Parathyroid adenoma (tissue), 2 donors: ENCODE data around the gene PALM2AKAP2.

Experiments
- H2AFZ ChIP-seq: fragments of 300-600 bp; sonication (generic); one replicate; pipeline ENCODE4 v1.7.0; 2017; ENCODE audit warnings: antibody characterized with exemption, mild to moderate bottlenecking
- H3K27ac ChIP-seq: fragments of 300-600 bp; sonication (generic); one replicate; pipeline ENCODE4 v1.7.0; 2017
- H3K27me3 ChIP-seq: fragments of 300-600 bp; sonication (generic); one replicate; pipeline ENCODE4 v1.7.0; 2017; ENCODE audit warnings: low read length; ENCODE audit not compliant: control insufficient read depth, insufficient read depth
- H3K36me3 ChIP-seq: fragments of 300-600 bp; sonication (generic); one replicate; pipeline ENCODE4 v1.7.0; 2017; ENCODE audit warnings: low read length; ENCODE audit not compliant: control insufficient read depth, insufficient read depth
- H3K4me1 ChIP-seq: fragments of 300-600 bp; sonication (generic); one replicate; pipeline ENCODE4 v1.7.0; 2017; ENCODE audit warnings: control low read depth
- H3K4me2 ChIP-seq: fragments of 300-600 bp; sonication (generic); one replicate; pipeline ENCODE4 v1.7.0; 2017; ENCODE audit warnings: low read length
- H3K4me3 ChIP-seq: fragments of 300-600 bp; sonication (generic); one replicate; pipeline ENCODE4 v1.7.0; 2017; ENCODE audit warnings: low read depth, low read length
- H3K79me2 ChIP-seq: fragments of 300-600 bp; sonication (generic); one replicate; pipeline ENCODE4 v1.7.0; 2017; ENCODE audit warnings: control low read depth
- H3K9ac ChIP-seq: fragments of 300-600 bp; sonication (generic); one replicate; pipeline ENCODE4 v1.7.0; 2017; ENCODE audit warnings: mild to moderate bottlenecking
- H3K9me3 ChIP-seq: fragments of 300-600 bp; sonication (generic); one replicate; pipeline ENCODE4 v1.7.0; 2017; ENCODE audit warnings: low read length; ENCODE audit not compliant: control insufficient read depth
- CTCF ChIP-seq: fragments of 300-600 bp; sonication (generic); IDR thresholded peaks from one replicate; pipeline ENCODE4 v1.7.0; 2017; ENCODE audit warnings: antibody characterized with exemption, mild to moderate bottlenecking
- donor health status: primary hyperparathyroidism.

PALM2AKAP2 gene

GRCh38 chr9:109759589-109759988 is 20.4 kb upstream of the PALM2AKAP2 start:
- TF ChIP-seq CTCF: no peak
- H3K4me3 ChIP-seq: no peak overlapping the region
- no peaks in the 10 kb centered on the region for H3K79me2 ChIP-seq
- no peaks in the 10 kb centered on the region for H3K4me1 ChIP-seq
- no peak overlapping the region for H3K9ac ChIP-seq
- H3K27me3 ChIP-seq: no peaks in the 10 kb centered on the region
- no peak overlapping the region for H3K4me2 ChIP-seq
- H3K9me3 ChIP-seq: no peaks in the 10 kb centered on the region
- H3K36me3 ChIP-seq: no peaks in the 10 kb centered on the region
- H3K27ac ChIP-seq: no peak overlapping the region
- H2AFZ ChIP-seq: no peak overlapping the region

GRCh38 chr9:109765278-109765677 is 14.7 kb upstream of the PALM2AKAP2 start:
- H3K27ac ChIP-seq: no peak overlapping the region
- H3K27me3 ChIP-seq: no peaks in the 10 kb centered on the region
- H3K9ac ChIP-seq: no peak overlapping the region
- no peaks in the 10 kb centered on the region for H3K79me2 ChIP-seq
- no peak overlapping the region for H2AFZ ChIP-seq
- no peak overlapping the region for H3K4me2 ChIP-seq
- TF ChIP-seq CTCF: no peak
- H3K4me3 ChIP-seq: no peak overlapping the region
- H3K36me3 ChIP-seq: no peaks in the 10 kb centered on the region
- H3K4me1 ChIP-seq: no peaks in the 10 kb centered on the region
- H3K9me3 ChIP-seq: no peaks in the 10 kb centered on the region

DNA sequence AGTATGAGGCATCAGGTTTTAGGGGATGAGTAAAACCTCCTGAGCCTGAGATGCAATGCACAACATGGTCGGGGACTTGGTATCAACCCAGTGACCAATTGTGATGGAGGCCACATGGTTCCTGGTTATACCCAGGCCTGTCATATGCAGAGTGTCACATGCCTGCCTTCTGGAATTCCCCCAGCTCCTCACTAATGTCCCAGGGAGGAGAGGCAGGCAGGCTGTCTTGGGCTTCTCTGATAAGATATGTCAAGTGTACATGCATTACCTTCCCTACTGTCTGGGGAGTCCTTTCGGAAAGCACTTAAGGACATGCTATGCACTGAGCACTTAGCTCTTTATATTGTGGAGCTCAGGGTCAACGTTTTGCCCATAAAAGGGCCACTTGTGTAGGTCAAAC is 14.2 kb upstream of the PALM2AKAP2 start:
- TF ChIP-seq CTCF: no peak
- H3K27me3 ChIP-seq: no peaks in the 10 kb centered on the region
- no peak overlapping the region for H3K9ac ChIP-seq
- no peaks in the 10 kb centered on the region for H3K9me3 ChIP-seq
- H3K27ac ChIP-seq: no peak overlapping the region
- H3K4me3 ChIP-seq: no peak overlapping the region
- no peaks in the 10 kb centered on the region for H3K79me2 ChIP-seq
- H3K4me1 ChIP-seq: no peaks in the 10 kb centered on the region
- no peaks in the 10 kb centered on the region for H3K36me3 ChIP-seq
- H2AFZ ChIP-seq: no peak overlapping the region
- no peak overlapping the region for H3K4me2 ChIP-seq

- H3K36me3 ChIP-seq: no peaks in the 10 kb centered on the region
- no peak overlapping the region for H3K27ac ChIP-seq
- H2AFZ ChIP-seq: no peak overlapping the region
- no peaks in the 10 kb centered on the region for H3K9me3 ChIP-seq
- no peaks in the 10 kb centered on the region for H3K79me2 ChIP-seq
- no peaks in the 10 kb centered on the region for H3K27me3 ChIP-seq
- no peak overlapping the region for H3K4me3 ChIP-seq
- no peaks in the 10 kb centered on the region for H3K4me1 ChIP-seq
- no peak overlapping the region for H3K9ac ChIP-seq
- TF ChIP-seq CTCF: no peak
- H3K4me2 ChIP-seq: no peak overlapping the region
These were observed 13.6 kb upstream of the PALM2AKAP2 start for GRCh38 chr9:109766351-109766750.

DNA sequence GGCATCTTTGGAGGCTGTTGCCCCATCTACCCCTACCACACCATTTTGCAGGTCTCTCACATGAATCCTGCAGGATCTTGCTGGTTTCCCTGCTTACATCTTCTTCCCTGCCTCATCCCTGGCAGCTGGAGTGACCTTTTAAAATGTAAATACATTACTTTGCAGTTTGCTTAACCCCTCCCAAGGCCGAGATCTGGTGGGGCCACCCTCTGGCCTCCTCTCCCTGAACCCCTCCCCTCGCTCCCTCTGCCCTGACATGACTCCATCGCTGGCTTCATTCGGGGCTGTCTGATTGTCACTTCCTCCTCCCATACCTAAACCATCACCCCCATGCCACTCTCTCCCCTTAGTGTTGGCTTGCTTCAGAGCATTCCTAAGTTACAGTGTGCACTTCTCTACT is 12.6 kb upstream of the PALM2AKAP2 start:
- H3K27me3 ChIP-seq: no peaks in the 10 kb centered on the region
- H3K4me2 ChIP-seq: no peak overlapping the region
- H3K9ac ChIP-seq: no peak overlapping the region
- H3K4me3 ChIP-seq: no peak overlapping the region
- H3K79me2 ChIP-seq: no peaks in the 10 kb centered on the region
- TF ChIP-seq CTCF: no peak
- H3K9me3 ChIP-seq: no peaks in the 10 kb centered on the region
- no peak overlapping the region for H2AFZ ChIP-seq
- H3K4me1 ChIP-seq: no peaks in the 10 kb centered on the region
- H3K36me3 ChIP-seq: no peaks in the 10 kb centered on the region
- no peak overlapping the region for H3K27ac ChIP-seq
